Endothelial cell (in vitro differentiated cells): ENCODE data around the gene HERC5. TPM values are rescaled to one million over a fixed set of nuclear protein-coding genes. Genes with fewer than 3 reads are reported as not detected.

Experiments used
- DNase-seq: peaks from one replicate; pipeline ENCODE4 v3.0.0; 2021; ENCODE audit warnings: low spot score
- H3K27ac Mint-ChIP-seq: one replicate; pipeline ENCODE4 v1.8.0; 2021; ENCODE audit warnings: mixed read lengths, inconsistent platforms; ENCODE audit not compliant: unreplicated experiment
- H3K27me3 Mint-ChIP-seq: one replicate; pipeline ENCODE4 v1.8.0; 2021; ENCODE audit warnings: mild to moderate bottlenecking, moderate library complexity, mixed read lengths, inconsistent platforms; ENCODE audit not compliant: unreplicated experiment
- H3K36me3 Mint-ChIP-seq: one replicate; pipeline ENCODE4 v1.8.0; 2021; ENCODE audit warnings: mild to moderate bottlenecking, low read depth, mixed read lengths, inconsistent platforms; ENCODE audit not compliant: unreplicated experiment
- H3K4me1 Mint-ChIP-seq: one replicate; pipeline ENCODE4 v1.8.0; 2021; ENCODE audit warnings: mild to moderate bottlenecking, mixed read lengths, inconsistent platforms; ENCODE audit not compliant: unreplicated experiment
- H3K4me3 Mint-ChIP-seq: one replicate; pipeline ENCODE4 v1.8.0; 2021; ENCODE audit warnings: mild to moderate bottlenecking, mixed read lengths, inconsistent platforms; ENCODE audit not compliant: unreplicated experiment
- H3K9me3 Mint-ChIP-seq: one replicate; pipeline ENCODE4 v1.8.0; 2021; ENCODE audit warnings: mixed read lengths, inconsistent platforms; ENCODE audit not compliant: unreplicated experiment
- total RNA-seq: library from RNA; stranded (reverse); fragmentation: NEBNext Ultra II Directional; extraction: Animal tissue kit (Norgen Biotek cat#: 25700); gene quantifications from one replicate; pipeline ENCODE4 v1.2.1, GENCODE V29; 2021; ENCODE audit not compliant: unreplicated experiment
- TF ChIP-seq, protein P1 (sequence below): fragments of 200-600 bp; sonication (generic); IDR thresholded peaks from one replicate; pipeline ENCODE4 v1.5.0; 2021; ENCODE audit warnings: antibody characterized with exemption; ENCODE audit not compliant: unreplicated experiment

HERC5 gene
- total RNA-seq, 1 donor from 2014 or later, result 9.1 TPM

- TF ChIP-seq, protein P1, sequence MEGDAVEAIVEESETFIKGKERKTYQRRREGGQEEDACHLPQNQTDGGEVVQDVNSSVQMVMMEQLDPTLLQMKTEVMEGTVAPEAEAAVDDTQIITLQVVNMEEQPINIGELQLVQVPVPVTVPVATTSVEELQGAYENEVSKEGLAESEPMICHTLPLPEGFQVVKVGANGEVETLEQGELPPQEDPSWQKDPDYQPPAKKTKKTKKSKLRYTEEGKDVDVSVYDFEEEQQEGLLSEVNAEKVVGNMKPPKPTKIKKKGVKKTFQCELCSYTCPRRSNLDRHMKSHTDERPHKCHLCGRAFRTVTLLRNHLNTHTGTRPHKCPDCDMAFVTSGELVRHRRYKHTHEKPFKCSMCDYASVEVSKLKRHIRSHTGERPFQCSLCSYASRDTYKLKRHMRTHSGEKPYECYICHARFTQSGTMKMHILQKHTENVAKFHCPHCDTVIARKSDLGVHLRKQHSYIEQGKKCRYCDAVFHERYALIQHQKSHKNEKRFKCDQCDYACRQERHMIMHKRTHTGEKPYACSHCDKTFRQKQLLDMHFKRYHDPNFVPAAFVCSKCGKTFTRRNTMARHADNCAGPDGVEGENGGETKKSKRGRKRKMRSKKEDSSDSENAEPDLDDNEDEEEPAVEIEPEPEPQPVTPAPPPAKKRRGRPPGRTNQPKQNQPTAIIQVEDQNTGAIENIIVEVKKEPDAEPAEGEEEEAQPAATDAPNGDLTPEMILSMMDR, result no peak
- H3K9me3 Mint-ChIP-seq, result no peaks in the 10 kb centered on the region
- H3K4me3 Mint-ChIP-seq, result no peak overlapping the region
- H3K27me3 Mint-ChIP-seq, result no peaks in the 10 kb centered on the region
- peaks cover 7% of the 10 kb centered on the region for H3K4me1 Mint-ChIP-seq
- no peak overlapping the region for H3K27ac Mint-ChIP-seq
- DNase-seq, result no peak
- peaks cover 3% of the 10 kb centered on the region for H3K36me3 Mint-ChIP-seq
Measured at GRCh38 chr4:88489100-88489761, 32.3 kb downstream of the HERC5 start.

DNA sequence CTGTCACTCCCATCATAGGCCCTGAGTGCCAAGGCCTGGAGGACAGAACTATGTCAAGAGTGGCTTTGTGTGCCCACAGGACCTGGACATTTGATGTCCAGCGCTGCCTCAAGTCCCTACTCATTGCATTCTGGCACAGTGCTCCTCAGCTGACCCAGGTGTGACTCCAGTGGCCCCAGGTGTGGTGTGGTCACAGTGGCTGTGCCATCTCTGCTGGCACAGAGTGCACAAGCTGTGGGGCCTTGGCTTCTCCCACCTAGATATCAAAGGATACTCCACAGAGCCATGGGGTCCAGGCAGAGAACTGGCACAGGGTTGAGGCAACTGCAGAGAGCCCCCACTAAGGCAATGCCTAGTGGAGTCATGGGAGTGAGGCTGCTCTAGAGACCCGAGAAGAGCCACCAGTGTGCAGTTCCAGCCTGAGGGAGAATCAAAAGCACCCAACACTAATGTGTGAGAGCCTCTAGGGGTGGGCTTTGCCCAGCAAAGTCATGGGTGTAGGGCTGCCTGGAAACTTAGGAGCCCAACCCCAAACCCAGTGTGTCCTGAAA, 41.0 kb downstream of the HERC5 start:
- Mint-ChIP-seq H3K4me1 (peaks cover 5% of the 10 kb centered on the region), H3K27me3 (no peaks in the 10 kb centered on the region), H3K36me3 (no peaks in the 10 kb centered on the region), H3K9me3 (no peaks in the 10 kb centered on the region), H3K4me3 (no peak overlapping the region), H3K27ac (no peak overlapping the region)
- TF ChIP-seq, protein P1, result no peak
- DNase-seq, result no peak

DNA sequence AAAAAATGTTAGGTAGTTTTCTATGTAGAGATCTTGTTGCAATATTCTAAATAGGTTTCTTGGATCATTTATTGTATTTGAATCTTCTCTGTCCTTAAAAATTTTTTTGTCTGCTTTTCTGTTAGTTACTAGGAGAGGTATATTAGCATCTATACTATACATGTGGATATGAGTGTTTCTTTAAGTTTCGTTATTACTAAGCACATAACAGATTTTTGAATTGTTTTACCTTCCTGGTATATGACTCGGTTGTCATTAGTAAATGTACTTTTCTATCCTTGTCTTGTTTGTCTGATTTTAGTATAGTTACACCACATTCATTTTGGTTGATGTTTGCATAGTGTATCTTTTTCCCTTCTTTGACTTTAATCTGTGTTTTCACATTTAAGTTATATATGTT, 46.4 kb downstream of the HERC5 start:
- Mint-ChIP-seq H3K9me3 (no peaks in the 10 kb centered on the region), H3K27ac (no peak overlapping the region), H3K4me3 (no peak overlapping the region)

DNA sequence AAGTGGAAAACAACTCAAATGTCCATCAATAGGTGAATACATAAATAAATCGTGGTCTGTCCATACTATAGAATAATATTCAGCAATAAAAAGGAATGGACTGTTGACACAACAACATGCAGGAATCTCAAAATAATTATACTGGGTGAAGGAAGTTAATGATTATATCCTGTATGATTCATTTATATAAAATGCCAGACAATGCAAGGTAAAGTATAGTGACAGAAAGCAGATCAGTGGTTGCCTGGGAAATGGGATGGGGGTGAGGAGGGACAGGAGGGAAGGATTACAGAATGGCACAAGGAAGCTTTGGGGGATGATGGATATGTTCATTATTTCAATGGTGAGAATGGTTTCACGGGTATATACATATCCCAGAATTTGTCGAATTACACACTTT, 54.3 kb downstream of the HERC5 start:
- no peak overlapping the region for H3K27ac Mint-ChIP-seq
- peaks cover 4% of the 10 kb centered on the region for H3K4me1 Mint-ChIP-seq
- no peak overlapping the region for H3K4me3 Mint-ChIP-seq
- no peak for DNase-seq
- TF ChIP-seq, protein P1, result no peak
- no peaks in the 10 kb centered on the region for H3K9me3 Mint-ChIP-seq
- H3K27me3 Mint-ChIP-seq, result no peaks in the 10 kb centered on the region
- H3K36me3 Mint-ChIP-seq, result no peaks in the 10 kb centered on the region

More for the DNA sequence above, 46.4 kb downstream of the HERC5 start:
- Mint-ChIP-seq H3K27me3 (no peaks in the 10 kb centered on the region), H3K4me1 (no peaks in the 10 kb centered on the region), H3K36me3 (no peaks in the 10 kb centered on the region)
- TF ChIP-seq, protein P1, result no peak
- no peak for DNase-seq
